ENCODE results near the gene SND1. TPM values are rescaled to one million over a fixed set of nuclear protein-coding genes. Genes with fewer than 3 reads are reported as not detected.
A peak's percentile ranks its signal among the peaks of the same experiment; 100 is the strongest.

The SND1 gene
- total and polyA plus RNA-seq, 4 donors: 59.4 to 214 (median 84.1) TPM

DNA sequence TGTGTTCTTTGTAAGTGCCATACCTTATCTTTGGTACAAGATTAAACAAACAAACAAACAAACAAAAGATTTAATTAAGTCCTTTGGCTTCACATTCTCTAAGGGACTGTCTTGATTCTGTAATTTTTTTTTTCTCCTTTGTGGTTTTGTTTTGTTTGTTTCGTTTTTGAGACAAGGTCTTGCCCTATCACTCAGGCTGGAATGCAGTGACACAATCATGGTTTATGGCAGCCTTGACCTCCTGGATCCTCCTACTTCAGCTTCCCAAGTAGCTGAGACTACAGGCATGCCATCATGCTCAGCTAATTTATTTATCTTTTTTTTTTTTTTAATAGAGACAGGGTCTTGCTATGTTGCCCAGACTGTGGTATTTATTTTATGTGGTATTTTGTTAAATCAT lies 213.5 kb downstream of the SND1 start:
- no peaks in the 10 kb centered on the region for H3K27me3 ChIP-seq (ENCODE audit: control insufficient read depth in 4 of 4, insufficient read depth in 4 of 4, low read length in 3 of 4)

More for the DNA sequence above, 213.5 kb downstream of the SND1 start:
- Histone ChIP-seq H3K36me3 (ENCODE audit: control insufficient read depth in 4 of 4, insufficient read depth in 3 of 4, low read depth in 1 of 4, low read length in 3 of 4) (peaks cover 0 to 5% (median 2%) of the 10 kb centered on the region in 4 donors), H3K4me3 (ENCODE audit: low read depth in 1 of 3, low read length in 3 of 3) (no peak overlapping the region), H3K4me1 (ENCODE audit: control insufficient read depth in 4 of 4, insufficient read depth in 4 of 4, low read length in 3 of 4) (no peaks in the 10 kb centered on the region), H3K9me3 (ENCODE audit: control insufficient read depth in 4 of 4, low read length in 3 of 4) (no peaks in the 10 kb centered on the region), H3K27ac (ENCODE audit: low read depth in 1 of 2, low read length in 2 of 2) (no peak overlapping the region), H3K9ac (ENCODE audit: low read depth in 1 of 2, low read length in 2 of 2) (no peak overlapping the region)
- TF ChIP-seq SP1 (IDR thresholded peaks at IDR 0.05): no peak
- TF ChIP-seq RXRA (IDR thresholded peaks at IDR 0.05): no peak
- TF ChIP-seq YY1 (IDR thresholded peaks at IDR 0.05): no peak
- TF ChIP-seq, protein P1, sequence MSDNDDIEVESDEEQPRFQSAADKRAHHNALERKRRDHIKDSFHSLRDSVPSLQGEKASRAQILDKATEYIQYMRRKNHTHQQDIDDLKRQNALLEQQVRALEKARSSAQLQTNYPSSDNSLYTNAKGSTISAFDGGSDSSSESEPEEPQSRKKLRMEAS (IDR thresholded peaks at IDR 0.05): no peak
- TF ChIP-seq HNF4A (conservative IDR thresholded peaks at IDR 0.05): peak in 1 of 2 donors; percentile 21
- TF ChIP-seq FOXA1 (IDR thresholded peaks at IDR 0.05): no peak
- no peak for TF ChIP-seq TAF1 (conservative IDR thresholded peaks at IDR 0.05)
- no peak for TF ChIP-seq FOXA2 (IDR thresholded peaks at IDR 0.05)
- TF ChIP-seq, protein P2, sequence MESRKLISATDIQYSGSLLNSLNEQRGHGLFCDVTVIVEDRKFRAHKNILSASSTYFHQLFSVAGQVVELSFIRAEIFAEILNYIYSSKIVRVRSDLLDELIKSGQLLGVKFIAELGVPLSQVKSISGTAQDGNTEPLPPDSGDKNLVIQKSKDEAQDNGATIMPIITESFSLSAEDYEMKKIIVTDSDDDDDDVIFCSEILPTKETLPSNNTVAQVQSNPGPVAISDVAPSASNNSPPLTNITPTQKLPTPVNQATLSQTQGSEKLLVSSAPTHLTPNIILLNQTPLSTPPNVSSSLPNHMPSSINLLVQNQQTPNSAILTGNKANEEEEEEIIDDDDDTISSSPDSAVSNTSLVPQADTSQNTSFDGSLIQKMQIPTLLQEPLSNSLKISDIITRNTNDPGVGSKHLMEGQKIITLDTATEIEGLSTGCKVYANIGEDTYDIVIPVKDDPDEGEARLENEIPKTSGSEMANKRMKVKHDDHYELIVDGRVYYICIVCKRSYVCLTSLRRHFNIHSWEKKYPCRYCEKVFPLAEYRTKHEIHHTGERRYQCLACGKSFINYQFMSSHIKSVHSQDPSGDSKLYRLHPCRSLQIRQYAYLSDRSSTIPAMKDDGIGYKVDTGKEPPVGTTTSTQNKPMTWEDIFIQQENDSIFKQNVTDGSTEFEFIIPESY (IDR thresholded peaks at IDR 0.05): no peak
- no peak for TF ChIP-seq EGR1 (IDR thresholded peaks at IDR 0.05; ENCODE audit: low read depth in 2 of 2)
- TF ChIP-seq, protein P3, sequence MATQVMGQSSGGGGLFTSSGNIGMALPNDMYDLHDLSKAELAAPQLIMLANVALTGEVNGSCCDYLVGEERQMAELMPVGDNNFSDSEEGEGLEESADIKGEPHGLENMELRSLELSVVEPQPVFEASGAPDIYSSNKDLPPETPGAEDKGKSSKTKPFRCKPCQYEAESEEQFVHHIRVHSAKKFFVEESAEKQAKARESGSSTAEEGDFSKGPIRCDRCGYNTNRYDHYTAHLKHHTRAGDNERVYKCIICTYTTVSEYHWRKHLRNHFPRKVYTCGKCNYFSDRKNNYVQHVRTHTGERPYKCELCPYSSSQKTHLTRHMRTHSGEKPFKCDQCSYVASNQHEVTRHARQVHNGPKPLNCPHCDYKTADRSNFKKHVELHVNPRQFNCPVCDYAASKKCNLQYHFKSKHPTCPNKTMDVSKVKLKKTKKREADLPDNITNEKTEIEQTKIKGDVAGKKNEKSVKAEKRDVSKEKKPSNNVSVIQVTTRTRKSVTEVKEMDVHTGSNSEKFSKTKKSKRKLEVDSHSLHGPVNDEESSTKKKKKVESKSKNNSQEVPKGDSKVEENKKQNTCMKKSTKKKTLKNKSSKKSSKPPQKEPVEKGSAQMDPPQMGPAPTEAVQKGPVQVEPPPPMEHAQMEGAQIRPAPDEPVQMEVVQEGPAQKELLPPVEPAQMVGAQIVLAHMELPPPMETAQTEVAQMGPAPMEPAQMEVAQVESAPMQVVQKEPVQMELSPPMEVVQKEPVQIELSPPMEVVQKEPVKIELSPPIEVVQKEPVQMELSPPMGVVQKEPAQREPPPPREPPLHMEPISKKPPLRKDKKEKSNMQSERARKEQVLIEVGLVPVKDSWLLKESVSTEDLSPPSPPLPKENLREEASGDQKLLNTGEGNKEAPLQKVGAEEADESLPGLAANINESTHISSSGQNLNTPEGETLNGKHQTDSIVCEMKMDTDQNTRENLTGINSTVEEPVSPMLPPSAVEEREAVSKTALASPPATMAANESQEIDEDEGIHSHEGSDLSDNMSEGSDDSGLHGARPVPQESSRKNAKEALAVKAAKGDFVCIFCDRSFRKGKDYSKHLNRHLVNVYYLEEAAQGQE (IDR thresholded peaks at IDR 0.05): no peak
- no peak for TF ChIP-seq HNF4G (IDR thresholded peaks at IDR 0.05)
- TF ChIP-seq, protein P4, sequence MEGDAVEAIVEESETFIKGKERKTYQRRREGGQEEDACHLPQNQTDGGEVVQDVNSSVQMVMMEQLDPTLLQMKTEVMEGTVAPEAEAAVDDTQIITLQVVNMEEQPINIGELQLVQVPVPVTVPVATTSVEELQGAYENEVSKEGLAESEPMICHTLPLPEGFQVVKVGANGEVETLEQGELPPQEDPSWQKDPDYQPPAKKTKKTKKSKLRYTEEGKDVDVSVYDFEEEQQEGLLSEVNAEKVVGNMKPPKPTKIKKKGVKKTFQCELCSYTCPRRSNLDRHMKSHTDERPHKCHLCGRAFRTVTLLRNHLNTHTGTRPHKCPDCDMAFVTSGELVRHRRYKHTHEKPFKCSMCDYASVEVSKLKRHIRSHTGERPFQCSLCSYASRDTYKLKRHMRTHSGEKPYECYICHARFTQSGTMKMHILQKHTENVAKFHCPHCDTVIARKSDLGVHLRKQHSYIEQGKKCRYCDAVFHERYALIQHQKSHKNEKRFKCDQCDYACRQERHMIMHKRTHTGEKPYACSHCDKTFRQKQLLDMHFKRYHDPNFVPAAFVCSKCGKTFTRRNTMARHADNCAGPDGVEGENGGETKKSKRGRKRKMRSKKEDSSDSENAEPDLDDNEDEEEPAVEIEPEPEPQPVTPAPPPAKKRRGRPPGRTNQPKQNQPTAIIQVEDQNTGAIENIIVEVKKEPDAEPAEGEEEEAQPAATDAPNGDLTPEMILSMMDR (IDR thresholded peaks at IDR 0.05; ENCODE audit: low read depth, low read length, missing input control): no peak
- peak in 1 of 2 donors; percentile 6 for TF ChIP-seq RAD21 (IDR thresholded peaks at IDR 0.05)
- TF ChIP-seq GABPA (IDR thresholded peaks at IDR 0.05 in 1 of 2, conservative IDR thresholded peaks at IDR 0.05 in 1 of 2): no peak
- no peak for TF ChIP-seq JUND (IDR thresholded peaks at IDR 0.05)
- TF ChIP-seq, protein P5, sequence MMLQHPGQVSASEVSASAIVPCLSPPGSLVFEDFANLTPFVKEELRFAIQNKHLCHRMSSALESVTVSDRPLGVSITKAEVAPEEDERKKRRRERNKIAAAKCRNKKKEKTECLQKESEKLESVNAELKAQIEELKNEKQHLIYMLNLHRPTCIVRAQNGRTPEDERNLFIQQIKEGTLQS (IDR thresholded peaks at IDR 0.05): no peak
- peak; percentile 79 for TF ChIP-seq NR2F2 (IDR thresholded peaks at IDR 0.05)
- 42% methylated on average over 1 of the region's 1 CpG for WGBS
- no peak for DNase-seq (ENCODE audit: low spot score)

All from liver (tissue), 9 donors.